Lower leg skin (tissue), 4 donors: Measurements from ENCODE around the gene TRAM2. TPM values are rescaled to one million over a fixed set of nuclear protein-coding genes. Genes with fewer than 3 reads are reported as not detected.

Experiments used
- DNase-seq, 2 donors: peaks; one replicate each; pipeline ENCODE4 v3.0.0-alpha.2; 2019; ENCODE audit warnings: low spot score in 2 of 2
- H3K4me3 ChIP-seq: fragments of 200-600 bp; sonication (generic); 2 replicates; pipeline ENCODE4 v1.5.1; 2017; ENCODE audit warnings: mild to moderate bottlenecking, low read depth; ENCODE audit not compliant: poor library complexity, severe bottlenecking
- POLR2A ChIP-seq, 2 donors: fragments of 450-650 bp; IDR thresholded peaks; one replicate each; pipeline ENCODE4 v1.6.1; 2016 to 2017; ENCODE audit warnings: antibody characterized with exemption in 2 of 2, mild to moderate bottlenecking in 1 of 2, moderate library complexity in 1 of 2
- WGBS, 2 donors: methylation state at CpG; one replicate each; pipeline ENCODE4 v1.1.5; 2018; 5-methylcytosine and 5-hydroxymethylcytosine counted together
- intact Hi-C: fragments of 100-400 bp; cut with DNase I; formaldehyde crosslinking; loops from one replicate; pipeline ENCODE4 v1.15.0; 2023; ENCODE audit warnings: low total_unique reads
- total RNA-seq, 4 donors: library from RNA; depleted of rRNA; stranded (reverse); fragments of >200 nt; gene quantifications; one replicate each; pipeline ENCODE4 v1.1.0, GENCODE V29; 2016
- TF ChIP-seq, protein P1 (sequence below), 3 donors: fragments of 450-650 bp; IDR thresholded peaks; one replicate each; pipeline ENCODE4 v1.5.1; 2016; ENCODE audit warnings: antibody characterized with exemption in 3 of 3, mild to moderate bottlenecking in 3 of 3, moderate library complexity in 2 of 3

The TRAM2 gene
- total RNA-seq, 4 donors from 2014 or later = 3.7 to 11.5 (median 7.0) TPM

DNA sequence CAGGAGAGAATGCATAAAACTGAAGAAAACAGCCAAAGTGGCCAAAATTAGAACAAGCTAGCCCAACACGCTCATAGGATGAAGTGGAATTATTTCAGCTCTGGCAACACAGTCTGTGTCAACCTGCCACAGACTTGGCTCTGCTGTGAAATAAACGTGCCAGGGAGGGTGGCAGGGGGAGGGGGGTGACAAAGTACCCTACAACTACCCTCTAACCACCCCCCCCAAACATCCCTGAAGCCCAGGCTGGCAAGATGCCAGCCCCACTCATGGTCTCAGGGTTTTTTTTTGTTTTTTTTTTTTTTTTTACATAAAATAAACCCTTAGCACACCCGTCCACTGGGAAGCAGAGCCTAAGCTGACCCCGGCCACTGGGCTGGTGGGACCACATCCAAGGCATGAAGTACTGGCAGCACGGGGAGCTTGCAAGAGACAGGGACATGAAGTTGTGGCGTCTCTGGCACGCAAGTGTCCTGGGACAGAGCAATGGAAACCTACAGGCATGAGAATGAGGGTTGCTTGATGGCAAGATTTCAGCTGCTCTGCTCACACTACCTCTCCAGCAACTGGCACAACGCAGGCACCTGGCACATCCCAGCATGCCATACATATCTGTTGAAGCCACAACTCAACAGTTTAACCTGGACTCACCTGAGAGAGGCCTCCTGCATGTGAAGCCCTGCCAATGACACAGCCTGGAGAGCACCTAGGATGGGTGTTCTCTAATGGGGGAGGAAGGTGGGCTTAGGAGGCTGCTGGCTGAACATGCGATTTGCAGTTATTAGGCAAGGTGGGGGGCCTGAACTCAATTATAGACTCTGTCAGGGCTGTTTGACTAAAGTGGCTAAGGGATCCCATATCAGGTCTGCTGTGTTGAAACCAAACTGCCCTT is 76.4 kb downstream of the TRAM2 start:
- TF ChIP-seq, protein P1, sequence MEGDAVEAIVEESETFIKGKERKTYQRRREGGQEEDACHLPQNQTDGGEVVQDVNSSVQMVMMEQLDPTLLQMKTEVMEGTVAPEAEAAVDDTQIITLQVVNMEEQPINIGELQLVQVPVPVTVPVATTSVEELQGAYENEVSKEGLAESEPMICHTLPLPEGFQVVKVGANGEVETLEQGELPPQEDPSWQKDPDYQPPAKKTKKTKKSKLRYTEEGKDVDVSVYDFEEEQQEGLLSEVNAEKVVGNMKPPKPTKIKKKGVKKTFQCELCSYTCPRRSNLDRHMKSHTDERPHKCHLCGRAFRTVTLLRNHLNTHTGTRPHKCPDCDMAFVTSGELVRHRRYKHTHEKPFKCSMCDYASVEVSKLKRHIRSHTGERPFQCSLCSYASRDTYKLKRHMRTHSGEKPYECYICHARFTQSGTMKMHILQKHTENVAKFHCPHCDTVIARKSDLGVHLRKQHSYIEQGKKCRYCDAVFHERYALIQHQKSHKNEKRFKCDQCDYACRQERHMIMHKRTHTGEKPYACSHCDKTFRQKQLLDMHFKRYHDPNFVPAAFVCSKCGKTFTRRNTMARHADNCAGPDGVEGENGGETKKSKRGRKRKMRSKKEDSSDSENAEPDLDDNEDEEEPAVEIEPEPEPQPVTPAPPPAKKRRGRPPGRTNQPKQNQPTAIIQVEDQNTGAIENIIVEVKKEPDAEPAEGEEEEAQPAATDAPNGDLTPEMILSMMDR (IDR thresholded peaks at IDR 0.05) = no peak
- no peak for TF ChIP-seq POLR2A (IDR thresholded peaks at IDR 0.05)
- H3K4me3 ChIP-seq = no peak overlapping the region
- DNase-seq = no peak
- 51 to 52% methylated on average over 9 of the region's 9 CpGs for WGBS, 2 donors
- intact Hi-C loops = no loop called here

DNA sequence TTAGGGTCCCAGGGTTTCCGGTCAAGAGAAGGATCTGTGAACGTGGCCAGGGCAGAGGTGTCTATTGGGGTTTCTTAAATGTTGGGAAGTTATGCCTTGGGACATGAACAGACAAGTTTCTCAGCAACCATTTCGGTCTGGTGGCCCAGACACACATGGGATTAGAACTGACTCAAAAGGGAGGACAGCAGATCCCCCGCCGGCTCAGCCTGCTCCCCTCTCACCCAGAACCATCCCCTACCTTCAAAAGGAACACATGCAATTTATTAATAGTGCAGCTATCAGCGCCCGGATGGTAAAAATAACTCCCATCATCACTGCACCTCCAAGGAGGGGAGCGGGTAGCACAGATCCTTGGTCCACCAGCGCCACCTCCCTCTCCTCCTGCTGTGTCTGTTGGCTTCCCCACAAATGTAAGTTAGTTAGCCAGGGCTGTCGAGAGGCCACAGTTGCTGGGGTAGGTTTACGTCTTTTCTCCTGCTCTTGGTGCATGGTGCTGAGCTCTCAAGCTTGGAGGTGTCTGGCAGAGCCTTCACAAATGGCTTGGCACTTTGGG is 77.1 kb downstream of the TRAM2 start:
- intact Hi-C loops = no loop called here
- DNase-seq = no peak
- no peak for TF ChIP-seq POLR2A (IDR thresholded peaks at IDR 0.05)
- TF ChIP-seq, protein P1 (IDR thresholded peaks at IDR 0.05) = no peak
- 72 to 75% methylated on average over 11 of the region's 11 CpGs for WGBS, 2 donors
- no peak overlapping the region for H3K4me3 ChIP-seq

GRCh38 chr6:52499026-52499425 is 77.8 kb downstream of the TRAM2 start:
- intact Hi-C loops = no loop called here
- DNase-seq = no peak
- 59 to 63% methylated on average over 1 of the region's 1 CpG for WGBS, 2 donors
- H3K4me3 ChIP-seq = no peak overlapping the region
- TF ChIP-seq, protein P1 (IDR thresholded peaks at IDR 0.05) = no peak
- TF ChIP-seq POLR2A (IDR thresholded peaks at IDR 0.05) = no peak

GRCh38 chr6:52498538-52499017 is 78.3 kb downstream of the TRAM2 start:
- intact Hi-C loops = no loop called here
- WGBS, 2 donors = 90% methylated on average over 11 of the region's 11 CpGs
- TF ChIP-seq POLR2A (IDR thresholded peaks at IDR 0.05) = no peak
- TF ChIP-seq, protein P1 (IDR thresholded peaks at IDR 0.05) = no peak
- no peak for DNase-seq
- H3K4me3 ChIP-seq = no peak overlapping the region

DNA sequence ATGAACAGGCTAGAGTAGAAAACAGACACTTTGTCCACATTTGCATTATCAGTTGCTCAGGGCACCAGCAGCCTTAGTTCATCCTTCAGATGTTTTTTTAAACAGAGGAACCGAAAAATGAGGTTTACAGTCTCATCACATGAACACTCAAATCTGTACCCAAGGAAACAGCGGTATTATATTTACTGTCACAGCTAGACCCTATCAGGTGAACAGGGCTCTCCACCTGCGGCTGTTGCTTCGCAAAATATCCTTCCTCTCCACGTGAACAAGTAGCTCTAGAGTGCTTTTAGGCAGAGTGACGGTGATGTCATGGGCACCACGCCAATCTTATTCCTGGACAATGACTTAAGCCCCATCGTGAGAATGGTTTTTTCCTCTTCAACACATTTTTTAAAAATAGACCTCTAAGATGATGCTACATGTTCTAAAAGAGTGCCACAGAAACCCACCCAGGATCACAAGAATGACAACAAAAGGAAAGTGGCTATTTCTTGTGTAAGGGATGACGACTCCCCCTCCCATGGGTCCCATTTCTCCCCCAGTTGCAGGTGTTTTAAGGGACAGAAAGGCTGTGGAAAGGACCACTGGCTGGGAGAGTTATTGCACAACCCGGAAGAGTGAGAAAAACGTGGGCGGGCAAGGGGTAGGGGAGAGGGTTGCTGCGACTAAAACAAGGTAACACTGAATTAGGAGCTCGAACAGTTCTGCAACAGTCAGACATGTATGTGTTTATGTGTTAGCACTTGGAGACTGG is 79.0 kb downstream of the TRAM2 start:
- WGBS, 2 donors = 80 to 83% methylated on average over 14 of the region's 14 CpGs

More for the DNA sequence above, 79.0 kb downstream of the TRAM2 start:
- intact Hi-C loops = no loop called here
- no peak for TF ChIP-seq POLR2A (IDR thresholded peaks at IDR 0.05)
- TF ChIP-seq, protein P1 (IDR thresholded peaks at IDR 0.05) = no peak
- no peak overlapping the region for H3K4me3 ChIP-seq
- DNase-seq = no peak
